ENCODE results near the gene CCER1. TPM values are rescaled to one million over a fixed set of nuclear protein-coding genes. Genes with fewer than 3 reads are reported as not detected.

Gene CCER1
- total and polyA plus RNA-seq, 12 donors, result not detected

DNA sequence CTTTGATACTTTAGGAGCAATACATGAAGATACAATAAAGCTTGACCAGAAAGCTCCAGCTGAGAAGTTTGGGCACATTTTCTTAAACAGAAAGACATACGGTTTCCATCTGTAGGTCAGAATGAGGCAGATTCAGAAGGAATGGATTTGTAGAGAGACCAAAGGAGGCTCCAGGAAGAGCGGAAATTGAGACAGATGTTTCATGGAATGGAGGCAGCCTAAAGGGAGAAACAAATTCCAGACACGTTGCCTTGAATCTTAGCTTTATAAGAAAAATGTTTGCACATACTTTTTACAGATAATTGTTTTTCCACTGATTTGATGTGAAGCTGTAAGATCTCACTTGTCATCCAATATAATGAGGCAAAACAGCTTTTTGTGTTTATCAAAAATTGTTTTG is 25.0 kb upstream of the CCER1 start:
- DNase-seq, result no peak
- no peaks in the 10 kb centered on the region for H3K4me1 ChIP-seq (replicated peaks in 1 of 2)
- H3K36me3 ChIP-seq (replicated peaks in 1 of 2), result no peaks in the 10 kb centered on the region
- 68 to 78% (median 73%) methylated on average over 3 of the region's 3 CpGs for WGBS, 4 donors
- no peak overlapping the region for H3K4me3 ChIP-seq
- H3K27ac ChIP-seq, result peak overlapping the region in 1 of 5 donors; percentile 21
- no peaks in the 10 kb centered on the region for H3K9me3 ChIP-seq (replicated peaks in 1 of 3)
- TF ChIP-seq POLR2A (IDR thresholded peaks at IDR 0.05), result no peak
- intact Hi-C loops (cut with DNase I), result loop anchor here in 1 of 2 donors (5.0 kb wide), 1 partner anchor 377 kb away; no protein-coding TSS in a partner anchor
- no peaks in the 10 kb centered on the region for H3K27me3 ChIP-seq

DNA sequence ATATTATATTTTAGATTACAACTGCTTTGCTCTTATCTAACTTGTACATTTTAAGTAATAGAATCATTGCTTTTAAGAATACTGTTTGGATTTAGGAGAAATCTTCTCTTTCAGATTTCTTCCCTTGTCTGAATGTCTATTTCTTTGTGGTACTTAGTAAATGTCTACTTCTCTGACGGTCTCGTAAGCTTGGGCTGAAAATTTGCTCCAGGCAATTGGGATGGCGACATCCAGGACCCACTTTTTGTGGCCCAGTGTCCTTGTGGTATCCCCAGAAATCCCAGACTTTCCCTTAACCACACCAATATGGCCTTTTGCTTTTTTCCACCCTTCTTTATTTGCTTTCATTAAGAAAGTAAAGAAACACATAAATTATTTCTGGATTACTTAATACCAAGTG is 24.0 kb upstream of the CCER1 start:
- H3K4me3 ChIP-seq, result no peak overlapping the region
- TF ChIP-seq POLR2A (IDR thresholded peaks at IDR 0.05) (no peak), CTCF (IDR thresholded peaks at IDR 0.05) (no peak)
- intact Hi-C loops (cut with DNase I), result no loop called here
- WGBS, 4 donors, result 77 to 85% (median 84%) methylated on average over 3 of the region's 3 CpGs
- no peak for DNase-seq
- H3K36me3 ChIP-seq (replicated peaks in 1 of 2), result no peaks in the 10 kb centered on the region
- no peaks in the 10 kb centered on the region for H3K27me3 ChIP-seq
- H3K9me3 ChIP-seq (replicated peaks in 1 of 3), result no peaks in the 10 kb centered on the region
- H3K4me1 ChIP-seq (replicated peaks in 1 of 2), result no peaks in the 10 kb centered on the region
- H3K27ac ChIP-seq, result no peak overlapping the region

GRCh38 chr12:90978117-90978770 is 23.3 kb upstream of the CCER1 start:
- Histone ChIP-seq H3K9me3 (replicated peaks in 1 of 3) (no peaks in the 10 kb centered on the region), H3K27me3 (no peaks in the 10 kb centered on the region), H3K4me3 (no peak overlapping the region), H3K36me3 (replicated peaks in 1 of 2) (no peaks in the 10 kb centered on the region), H3K27ac (no peak overlapping the region), H3K4me1 (replicated peaks in 1 of 2) (no peaks in the 10 kb centered on the region)
- intact Hi-C loops (cut with DNase I), result no loop called here
- 18 to 35% (median 25%) methylated on average over 1 of the region's 1 CpG for WGBS, 4 donors
- TF ChIP-seq POLR2A (IDR thresholded peaks at IDR 0.05) (no peak), CTCF (IDR thresholded peaks at IDR 0.05) (peak; percentile 22 to 84 (median 72))
- DNase-seq, result no peak

DNA sequence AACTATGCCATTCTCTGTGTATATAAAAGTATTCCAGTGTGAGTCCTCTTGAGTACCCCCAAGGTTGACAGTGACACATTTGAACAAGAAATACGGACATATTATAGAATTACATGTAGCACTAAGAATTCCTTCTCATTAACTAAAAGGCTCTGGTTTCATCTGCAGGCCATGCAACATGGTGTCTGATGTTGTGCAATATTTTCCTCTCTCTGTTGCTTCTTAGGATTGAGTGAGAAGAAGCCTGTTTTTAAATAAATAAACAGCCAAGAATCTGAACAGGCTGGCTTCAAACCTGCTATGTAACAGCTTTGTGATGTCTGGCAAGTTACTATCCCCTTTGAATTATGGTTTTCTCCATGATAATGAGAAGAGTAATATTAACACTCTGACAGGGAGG is 22.2 kb upstream of the CCER1 start:
- Histone ChIP-seq H3K27me3 (no peaks in the 10 kb centered on the region), H3K36me3 (replicated peaks in 1 of 2) (no peaks in the 10 kb centered on the region), H3K4me3 (no peak overlapping the region), H3K4me1 (replicated peaks in 1 of 2) (no peaks in the 10 kb centered on the region), H3K27ac (no peak overlapping the region), H3K9me3 (replicated peaks in 1 of 3) (peaks cover 0 to 2% (median 0%) of the 10 kb centered on the region in 3 donors)
- TF ChIP-seq POLR2A (IDR thresholded peaks at IDR 0.05), result no peak
- no peak for TF ChIP-seq CTCF (IDR thresholded peaks at IDR 0.05)
- WGBS, 4 donors, result 62 to 90% (median 75%) methylated on average over 1 of the region's 1 CpG
- no peak for DNase-seq
- intact Hi-C loops (cut with DNase I), result no loop called here

DNA sequence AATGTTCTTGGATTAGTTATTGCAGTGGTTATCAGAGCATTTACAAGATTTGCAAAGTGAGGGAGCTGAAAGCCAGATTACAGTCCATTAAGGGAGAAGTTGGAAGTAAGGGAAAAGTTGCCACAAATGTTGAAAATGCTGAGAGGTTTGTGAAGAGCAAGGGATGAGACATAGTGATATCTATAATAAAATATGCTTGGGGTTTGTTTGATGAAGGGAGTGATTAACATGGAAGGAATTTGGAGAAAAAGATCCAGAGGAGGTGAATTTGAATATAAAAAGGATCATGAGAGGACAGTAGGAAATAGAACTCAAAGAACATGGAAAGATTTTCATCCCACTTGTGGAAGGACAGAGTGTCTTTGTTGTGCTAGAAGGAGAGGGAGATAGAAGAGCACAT is 19.3 kb upstream of the CCER1 start:
- no peaks in the 10 kb centered on the region for H3K36me3 ChIP-seq (replicated peaks in 1 of 2)
- intact Hi-C loops (cut with DNase I), result loop anchor here in 1 of 2 donors (5.0 kb wide), 1 partner anchor 383 kb away; no protein-coding TSS in a partner anchor
- no peak for DNase-seq
- no peak overlapping the region for H3K27ac ChIP-seq
- no peaks in the 10 kb centered on the region for H3K4me1 ChIP-seq (replicated peaks in 1 of 2)
- H3K27me3 ChIP-seq, result no peaks in the 10 kb centered on the region
- H3K4me3 ChIP-seq, result no peak overlapping the region
- TF ChIP-seq CTCF (IDR thresholded peaks at IDR 0.05) (no peak), POLR2A (IDR thresholded peaks at IDR 0.05) (no peak)
- peaks cover 0 to 7% (median 0%) of the 10 kb centered on the region in 3 donors for H3K9me3 ChIP-seq (replicated peaks in 1 of 3)

All from adrenal gland (tissue), 12 donors.